GM12872 (cell line): ENCODE data around the gene ITIH4.
A peak's percentile ranks its signal among the peaks of the same experiment; 100 is the strongest.

Experiments used
- TF ChIP-seq, protein P1 (sequence below): IDR thresholded peaks from 3 replicates; pipeline ENCODE4 v1.5.1; 2011; ENCODE audit warnings: low read depth, mild to moderate bottlenecking, low read length, moderate library complexity; ENCODE audit not compliant: insufficient read depth

Gene ITIH4

GRCh38 chr3:52792413-52792812, 38.1 kb downstream of the ITIH4 start:
- TF ChIP-seq, protein P1, sequence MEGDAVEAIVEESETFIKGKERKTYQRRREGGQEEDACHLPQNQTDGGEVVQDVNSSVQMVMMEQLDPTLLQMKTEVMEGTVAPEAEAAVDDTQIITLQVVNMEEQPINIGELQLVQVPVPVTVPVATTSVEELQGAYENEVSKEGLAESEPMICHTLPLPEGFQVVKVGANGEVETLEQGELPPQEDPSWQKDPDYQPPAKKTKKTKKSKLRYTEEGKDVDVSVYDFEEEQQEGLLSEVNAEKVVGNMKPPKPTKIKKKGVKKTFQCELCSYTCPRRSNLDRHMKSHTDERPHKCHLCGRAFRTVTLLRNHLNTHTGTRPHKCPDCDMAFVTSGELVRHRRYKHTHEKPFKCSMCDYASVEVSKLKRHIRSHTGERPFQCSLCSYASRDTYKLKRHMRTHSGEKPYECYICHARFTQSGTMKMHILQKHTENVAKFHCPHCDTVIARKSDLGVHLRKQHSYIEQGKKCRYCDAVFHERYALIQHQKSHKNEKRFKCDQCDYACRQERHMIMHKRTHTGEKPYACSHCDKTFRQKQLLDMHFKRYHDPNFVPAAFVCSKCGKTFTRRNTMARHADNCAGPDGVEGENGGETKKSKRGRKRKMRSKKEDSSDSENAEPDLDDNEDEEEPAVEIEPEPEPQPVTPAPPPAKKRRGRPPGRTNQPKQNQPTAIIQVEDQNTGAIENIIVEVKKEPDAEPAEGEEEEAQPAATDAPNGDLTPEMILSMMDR, result peak; percentile 69

- TF ChIP-seq, protein P1, result no peak
Measured at GRCh38 chr3:52791928-52792327, 38.5 kb downstream of the ITIH4 start.

DNA sequence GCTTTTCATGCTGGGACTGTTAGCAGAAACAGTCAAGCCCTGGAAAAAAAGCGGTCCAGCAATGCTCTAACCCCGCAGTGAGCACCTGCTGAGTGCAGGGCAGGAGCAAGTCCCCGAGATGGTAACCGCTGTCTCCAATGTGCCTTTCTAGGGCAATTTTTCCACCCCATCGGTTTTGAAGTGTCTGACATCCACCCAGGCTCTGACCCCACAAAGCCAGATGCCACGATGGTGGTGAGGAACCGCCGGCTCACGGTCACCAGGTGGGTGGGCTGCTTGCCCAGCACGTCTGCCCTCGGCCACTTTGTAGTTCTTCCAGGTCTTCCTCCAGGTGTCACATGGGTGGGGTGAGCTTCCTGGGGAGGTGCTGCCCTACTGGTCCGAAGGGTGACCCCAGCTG, 39.1 kb downstream of the ITIH4 start:
- TF ChIP-seq, protein P1, result no peak

GRCh38 chr3:52790741-52791140, 39.7 kb downstream of the ITIH4 start:
- TF ChIP-seq, protein P1, result no peak

GRCh38 chr3:52790337-52790736, 40.1 kb downstream of the ITIH4 start:
- TF ChIP-seq, protein P1, result no peak

GRCh38 chr3:52789746-52790040, 40.8 kb downstream of the ITIH4 start:
- TF ChIP-seq, protein P1, result no peak

DNA sequence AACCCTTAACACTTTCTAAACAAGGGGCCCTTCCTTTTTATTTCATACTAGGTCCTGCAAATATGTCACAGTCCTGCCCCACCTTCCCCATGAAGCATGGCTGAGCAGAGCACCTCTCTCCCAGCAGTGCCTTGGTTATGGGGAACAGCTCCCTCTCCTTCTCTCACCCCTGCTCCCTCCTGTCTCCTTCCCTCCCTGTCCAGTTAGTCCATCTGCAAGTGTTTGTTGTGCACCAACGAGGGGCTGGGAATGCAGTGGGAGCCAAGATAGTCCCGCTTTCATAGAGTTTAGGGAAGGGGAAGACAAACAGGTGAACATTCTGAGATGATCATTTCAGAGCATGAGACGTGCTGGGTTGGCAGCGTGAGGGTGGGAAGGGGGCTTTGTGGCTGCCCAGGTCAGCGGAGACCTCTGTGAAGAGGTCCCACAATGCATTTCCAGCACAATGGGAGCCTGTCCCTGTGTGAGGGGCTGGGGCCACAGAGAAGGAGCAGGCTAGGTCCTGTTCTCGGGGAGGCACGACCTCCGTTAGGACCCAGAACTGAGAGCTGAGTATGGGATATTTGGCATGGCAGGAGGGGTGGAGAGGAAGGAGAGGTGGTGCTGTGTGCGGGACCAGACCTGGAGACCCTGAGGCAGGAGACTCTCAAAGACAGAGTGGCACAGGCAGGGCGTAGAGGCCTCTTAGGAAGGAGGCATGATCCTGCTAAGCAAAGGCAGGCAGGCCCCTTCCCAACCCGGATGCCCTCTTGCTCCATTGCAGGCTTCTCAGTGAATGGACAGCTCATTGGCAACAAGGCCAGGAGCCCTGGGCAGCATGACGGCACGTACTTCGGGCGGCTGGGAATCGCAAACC, 41.4 kb downstream of the ITIH4 start:
- TF ChIP-seq, protein P1, result no peak
